ENCODE data around the gene KCNK1. TPM values are rescaled to one million over a fixed set of nuclear protein-coding genes. Genes with fewer than 3 reads are reported as not detected.
A peak's percentile ranks its signal among the peaks of the same experiment; 100 is the strongest.

The KCNK1 gene
- polyA plus RNA-seq, 2 of the 4 experiments (the other 2 are of a cell fraction) = 8.4 to 11.8 TPM

DNA sequence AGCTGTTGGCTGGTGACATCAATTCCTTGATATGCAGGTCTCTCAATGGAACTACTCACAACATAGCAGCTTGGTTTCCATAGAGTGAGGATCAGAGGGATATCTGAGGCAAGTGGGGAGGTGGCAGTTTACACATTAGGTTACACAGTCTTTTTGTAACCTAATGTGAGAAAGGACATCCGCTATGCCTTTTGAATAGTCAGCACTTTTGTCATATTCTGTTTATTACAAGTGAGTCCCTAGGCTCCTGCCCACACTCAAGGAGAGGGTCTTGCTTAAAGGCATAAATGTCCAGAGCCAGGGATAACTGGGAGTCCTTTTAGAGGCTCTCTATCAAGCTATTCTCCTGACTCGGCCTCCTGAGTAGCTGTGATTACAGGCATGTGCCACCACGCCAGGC is 104.2 kb downstream of the KCNK1 start:
- Histone ChIP-seq H3K4me3 (no peak overlapping the region), H3K4me2 (no peak overlapping the region), H3K9me3 (no peaks in the 10 kb centered on the region), H3K27ac (no peak overlapping the region), H3K4me1 (peaks cover 10% of the 10 kb centered on the region; the same call in 2 of the 3 replicates)
- CTCF ChIA-PET = no interaction called here
- WGBS (ENCODE audit: missing lambda C conversion rate) = 62% methylated on average over 3 of the region's 3 CpGs
- FAIRE-seq (no peak), DNase-seq (ENCODE audit: low read depth in 1 of 2, low spot score in 1 of 2) (no peak), ATAC-seq (no peak)
- TF ChIP-seq, protein P1, sequence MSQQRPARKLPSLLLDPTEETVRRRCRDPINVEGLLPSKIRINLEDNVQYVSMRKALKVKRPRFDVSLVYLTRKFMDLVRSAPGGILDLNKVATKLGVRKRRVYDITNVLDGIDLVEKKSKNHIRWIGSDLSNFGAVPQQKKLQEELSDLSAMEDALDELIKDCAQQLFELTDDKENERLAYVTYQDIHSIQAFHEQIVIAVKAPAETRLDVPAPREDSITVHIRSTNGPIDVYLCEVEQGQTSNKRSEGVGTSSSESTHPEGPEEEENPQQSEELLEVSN (IDR thresholded peaks at IDR 0.05; ENCODE audit: borderline replicate concordance, low read depth) = no peak
- TF ChIP-seq MAFK (IDR thresholded peaks at IDR 0.05; ENCODE audit: partially characterized antibody) (peak; percentile 91), KDM1A (IDR thresholded peaks at IDR 0.05; ENCODE audit: low read depth) (no peak), MAZ (IDR thresholded peaks at IDR 0.05; ENCODE audit: borderline replicate concordance, low read depth, low read length) (no peak), CBX8 (IDR thresholded peaks at IDR 0.05) (0 out of 2 replicates have a peak, but pooled peaks have one; percentile 5)
- POLR2A ChIA-PET = no interaction called here

DNA sequence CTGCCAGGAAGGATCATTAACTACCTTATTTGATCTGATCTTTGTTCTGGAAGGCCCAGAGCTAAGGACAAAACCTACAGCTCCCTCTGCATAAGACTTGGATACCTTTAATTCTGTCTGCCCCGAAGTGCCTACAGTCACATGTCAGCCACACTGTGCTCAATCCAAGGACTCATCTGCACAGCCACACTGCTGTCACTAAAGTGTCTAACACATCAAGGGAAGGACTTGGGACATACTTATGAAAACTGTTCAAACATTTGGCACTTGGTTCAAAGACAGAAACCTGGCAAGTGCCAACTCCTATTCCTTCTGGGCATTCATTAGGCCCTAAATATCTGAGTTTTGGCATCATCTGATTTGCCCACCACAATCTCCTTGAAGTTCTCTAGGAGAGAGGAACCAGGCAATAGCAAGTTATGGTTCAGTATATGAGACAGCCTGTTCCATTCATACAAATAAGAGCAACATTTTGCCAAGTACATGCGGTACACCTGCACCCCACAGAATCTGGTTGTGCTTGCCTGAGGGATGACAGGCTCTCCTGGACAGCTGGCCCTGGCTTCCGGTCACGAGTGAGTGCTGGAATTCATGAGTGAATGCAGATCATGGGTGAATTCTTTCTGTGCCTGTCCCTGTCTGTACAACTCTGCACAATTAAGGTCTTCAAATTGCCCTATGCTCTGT is 105.9 kb downstream of the KCNK1 start:
- DNase-seq (ENCODE audit: low read depth in 1 of 2, low spot score in 1 of 2) (no peak), ATAC-seq (no peak), FAIRE-seq (no peak)
- no peak overlapping the region for H3K4me3 ChIP-seq
- CTCF ChIA-PET = no interaction called here
- no peaks in the 10 kb centered on the region for H3K9me3 ChIP-seq
- TF ChIP-seq, protein P2, sequence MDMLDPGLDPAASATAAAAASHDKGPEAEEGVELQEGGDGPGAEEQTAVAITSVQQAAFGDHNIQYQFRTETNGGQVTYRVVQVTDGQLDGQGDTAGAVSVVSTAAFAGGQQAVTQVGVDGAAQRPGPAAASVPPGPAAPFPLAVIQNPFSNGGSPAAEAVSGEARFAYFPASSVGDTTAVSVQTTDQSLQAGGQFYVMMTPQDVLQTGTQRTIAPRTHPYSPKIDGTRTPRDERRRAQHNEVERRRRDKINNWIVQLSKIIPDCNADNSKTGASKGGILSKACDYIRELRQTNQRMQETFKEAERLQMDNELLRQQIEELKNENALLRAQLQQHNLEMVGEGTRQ (IDR thresholded peaks at IDR 0.05) = no peak
- TF ChIP-seq, protein P1 (IDR thresholded peaks at IDR 0.05; ENCODE audit: borderline replicate concordance, low read depth) = no peak
- no peak for TF ChIP-seq EHF (CRISPR knock-in tag; IDR thresholded peaks at IDR 0.05)
- 67% methylated on average over 4 of the region's 4 CpGs for WGBS (ENCODE audit: missing lambda C conversion rate)
- H3K4me1 ChIP-seq = peaks cover 10% of the 10 kb centered on the region; the same call in 2 of the 3 replicates
- no peak overlapping the region for H3K4me2 ChIP-seq
- POLR2A ChIA-PET = no interaction called here
- H3K27ac ChIP-seq = no peak overlapping the region

DNA sequence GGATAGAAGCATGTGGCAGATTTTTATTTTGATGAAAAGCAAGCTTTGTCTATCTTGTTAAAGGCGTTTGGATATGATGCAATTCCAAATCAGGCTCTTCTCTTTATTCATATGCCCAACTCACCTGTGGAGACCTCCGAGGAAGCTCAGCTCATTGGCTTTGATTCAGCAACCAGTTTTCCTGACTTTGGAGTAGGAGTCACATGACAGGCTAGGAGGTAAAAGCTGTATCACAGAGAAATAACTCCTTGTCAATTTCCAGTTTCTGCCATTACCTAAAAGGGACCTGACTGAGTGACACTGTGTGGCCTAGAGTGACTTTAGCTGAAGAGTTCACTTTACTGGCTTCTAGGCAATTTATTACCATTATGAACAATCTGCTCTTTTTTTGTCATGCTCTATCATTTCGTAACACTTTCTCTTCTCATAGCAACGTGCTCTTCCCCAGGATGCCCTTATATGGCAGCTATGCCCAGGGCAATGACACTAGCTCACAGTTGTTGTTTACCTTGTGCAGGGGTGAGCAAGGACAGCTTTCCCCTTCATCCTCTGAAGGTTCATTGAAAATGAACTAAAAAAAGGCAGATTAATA is 107.2 kb downstream of the KCNK1 start:
- 33% methylated on average over 4 of the region's 4 CpGs for WGBS (ENCODE audit: missing lambda C conversion rate)
- peak in 1 of 2 experiments; percentile 59; a peak in 2 of 6 replicates for ATAC-seq
- peak in 1 of 2 experiments; percentile 34 for DNase-seq (ENCODE audit: low read depth in 1 of 2, low spot score in 1 of 2)
- Histone ChIP-seq H3K4me2 (peak overlapping the region; percentile 27; the same call in 2 of the 3 replicates), H3K4me3 (no peak overlapping the region), H3K27ac (no peak overlapping the region), H3K9me3 (no peaks in the 10 kb centered on the region), H3K4me1 (peaks cover 10% of the 10 kb centered on the region; the same call in 2 of the 3 replicates)
- no peak for TF ChIP-seq RNF2 (IDR thresholded peaks at IDR 0.05; ENCODE audit: borderline replicate concordance, low read depth)
- TF ChIP-seq, protein P3, sequence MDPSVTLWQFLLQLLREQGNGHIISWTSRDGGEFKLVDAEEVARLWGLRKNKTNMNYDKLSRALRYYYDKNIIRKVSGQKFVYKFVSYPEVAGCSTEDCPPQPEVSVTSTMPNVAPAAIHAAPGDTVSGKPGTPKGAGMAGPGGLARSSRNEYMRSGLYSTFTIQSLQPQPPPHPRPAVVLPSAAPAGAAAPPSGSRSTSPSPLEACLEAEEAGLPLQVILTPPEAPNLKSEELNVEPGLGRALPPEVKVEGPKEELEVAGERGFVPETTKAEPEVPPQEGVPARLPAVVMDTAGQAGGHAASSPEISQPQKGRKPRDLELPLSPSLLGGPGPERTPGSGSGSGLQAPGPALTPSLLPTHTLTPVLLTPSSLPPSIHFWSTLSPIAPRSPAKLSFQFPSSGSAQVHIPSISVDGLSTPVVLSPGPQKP (IDR thresholded peaks at IDR 0.05; ENCODE audit: low read depth, low read length) = no peak
- TF ChIP-seq CEBPB (IDR thresholded peaks at IDR 0.05) = peak in 1 of 2 experiments; percentile 18; a peak in 2 of 4 replicates
- TF ChIP-seq HEYL (CRISPR knock-in tag; IDR thresholded peaks at IDR 0.05) = no peak
- TF ChIP-seq ZFP36 (IDR thresholded peaks at IDR 0.05; ENCODE audit: borderline replicate concordance, partially characterized antibody) = peak; percentile 34
- POLR2A ChIA-PET = no interaction called here
- CTCF ChIA-PET = interaction anchor here (0.9 kb wide), 1 partner anchor 42 kb away, joined by 3 read pairs; no protein-coding TSS in a partner anchor
- peak; percentile 68 for FAIRE-seq

Small RNAs within 50 kb of the gene (small RNA-seq; reads per million reads assigned to genes)
- gene MIR4427 = 0 reads per million in 6 experiments
